DOHH2 (cell line): ENCODE results near the gene DHRS7B.
"Not testable (repeated sequence)": the region's sequence is repeated elsewhere in the genome, so short reads cannot be mapped to it uniquely, and the experiment has no call there.

ENCODE experiments used
- H3F3A ChIP-seq: fragments of 200-600 bp; sonication (generic), shearing (Covaris generic); 2 replicates; pipeline ENCODE4 v1.6.0; 2016; ENCODE audit warnings: antibody characterized with exemption, mild to moderate bottlenecking; ENCODE audit not compliant: control insufficient read depth, insufficient read depth
- H3K27ac ChIP-seq: fragments of 200-600 bp; sonication (generic); 2 replicates; pipeline ENCODE4 v1.5.1; 2014; ENCODE audit warnings: low read depth, mild to moderate bottlenecking, low read length, moderate library complexity
- H3K27me3 ChIP-seq: fragments of 200-600 bp; sonication (generic); 2 replicates; pipeline ENCODE4 v1.6.1; 2014; ENCODE audit warnings: mild to moderate bottlenecking, low read length, mixed read lengths; ENCODE audit not compliant: control insufficient read depth
- H3K36me3 ChIP-seq: fragments of 200-600 bp; sonication (generic); 2 replicates; pipeline ENCODE4 v1.6.1; 2014; ENCODE audit warnings: mild to moderate bottlenecking, low read length, moderate library complexity, mixed read lengths; ENCODE audit not compliant: control insufficient read depth
- H3K4me1 ChIP-seq: fragments of 200-600 bp; sonication (generic); 2 replicates; pipeline ENCODE4 v1.6.1; 2014; ENCODE audit warnings: mild to moderate bottlenecking, low read length, mixed read lengths; ENCODE audit not compliant: control insufficient read depth
- H3K4me2 ChIP-seq: fragments of 200-600 bp; sonication (generic); 2 replicates; pipeline ENCODE4 v1.6.0; 2014; ENCODE audit warnings: mild to moderate bottlenecking, low read length, moderate library complexity
- H3K4me3 ChIP-seq: fragments of 200-600 bp; sonication (generic); 2 replicates; pipeline ENCODE4 v1.5.1; 2014; ENCODE audit warnings: mild to moderate bottlenecking, low read length, mixed read lengths
- H3K79me2 ChIP-seq: fragments of 200-600 bp; sonication (generic); 2 replicates; pipeline ENCODE4 v1.6.1; 2014; ENCODE audit warnings: mild to moderate bottlenecking, low read length, mixed read lengths; ENCODE audit not compliant: control insufficient read depth
- H3K9me2 ChIP-seq: fragments of 200-600 bp; sonication (generic); replicated peaks from 2 replicates; pipeline ENCODE4 v1.6.1; 2014; ENCODE audit warnings: mild to moderate bottlenecking, low read length, mixed read lengths; ENCODE audit not compliant: control insufficient read depth
- H3K9me3 ChIP-seq: fragments of 200-600 bp; sonication (generic); 2 replicates; pipeline ENCODE4 v1.6.1; 2014; ENCODE audit warnings: antibody characterized with exemption, low read length, mixed read lengths; ENCODE audit not compliant: control insufficient read depth, insufficient read depth
- H4K20me1 ChIP-seq: fragments of 200-600 bp; sonication (generic); 2 replicates; pipeline ENCODE4 v1.6.0; 2014; ENCODE audit warnings: low read depth, mild to moderate bottlenecking, antibody characterized with exemption, low read length, moderate library complexity; ENCODE audit not compliant: control insufficient read depth, insufficient read depth
- CTCF ChIP-seq: fragments of 200-600 bp; sonication (generic); IDR thresholded peaks from one replicate; pipeline ENCODE4 v1.5.1; 2014; ENCODE audit warnings: antibody characterized with exemption, mild to moderate bottlenecking, low read depth, low read length; ENCODE audit not compliant: poor library complexity, severe bottlenecking
- EZH2phosphoT487 ChIP-seq: fragments of 200-600 bp; sonication (generic); IDR thresholded peaks from 2 replicates; pipeline ENCODE4 v1.6.1; 2017; ENCODE audit warnings: borderline replicate concordance, mild to moderate bottlenecking, antibody characterized with exemption, low read length, moderate library complexity, mixed read lengths

The DHRS7B gene

GRCh38 chr17:21106316-21106715, 20.4 kb upstream of the DHRS7B start:
- Histone ChIP-seq H3F3A (no peaks in the 10 kb centered on the region), H3K79me2 (no peaks in the 10 kb centered on the region), H4K20me1 (no peaks in the 10 kb centered on the region), H3K4me3 (no peak overlapping the region), H3K4me1 (no peaks in the 10 kb centered on the region), H3K9me3 (no peaks in the 10 kb centered on the region), H3K27ac (no peak overlapping the region), H3K27me3 (peaks cover 6% of the 10 kb centered on the region), H3K4me2 (no peak overlapping the region), H3K36me3 (no peaks in the 10 kb centered on the region), H3K9me2 (no peaks in the 10 kb centered on the region)
- TF ChIP-seq CTCF (no peak), EZH2phosphoT487 (no peak)

DNA sequence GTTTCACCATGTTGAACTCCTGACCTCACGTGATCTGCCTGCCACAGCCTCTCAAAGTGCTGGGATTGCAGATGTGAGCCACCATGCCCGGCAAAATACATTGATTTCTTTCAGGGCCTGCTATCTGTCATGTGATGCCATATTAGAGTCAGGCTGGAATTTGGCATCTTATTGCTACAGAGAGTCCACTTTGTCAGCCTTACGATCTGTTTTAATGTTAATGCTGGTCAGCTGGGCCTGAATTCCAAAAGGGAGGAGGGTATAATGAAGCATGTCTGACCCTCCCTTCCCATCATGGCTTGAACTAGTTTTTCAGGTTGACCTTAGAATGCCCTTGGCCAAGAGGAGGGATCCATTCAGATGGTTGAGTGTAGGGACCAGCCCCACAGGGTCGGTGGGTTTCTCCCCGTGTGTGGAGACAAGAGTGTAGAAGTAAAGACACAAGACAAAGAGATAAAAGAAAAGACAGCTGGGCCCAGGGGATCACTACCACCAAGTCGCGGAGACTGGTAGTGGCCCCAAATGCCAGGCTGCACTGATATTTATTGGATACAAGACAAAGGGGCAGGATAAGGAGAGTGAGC, 19.6 kb upstream of the DHRS7B start:
- H3K4me3 ChIP-seq, H3K27me3 ChIP-seq, H3K79me2 ChIP-seq, H3K36me3 ChIP-seq, H3K27ac ChIP-seq, H3K4me1 ChIP-seq, H4K20me1 ChIP-seq, H3K9me2 ChIP-seq, H3F3A ChIP-seq, H3K4me2 ChIP-seq, H3K9me3 ChIP-seq: not testable (repeated sequence)

DNA sequence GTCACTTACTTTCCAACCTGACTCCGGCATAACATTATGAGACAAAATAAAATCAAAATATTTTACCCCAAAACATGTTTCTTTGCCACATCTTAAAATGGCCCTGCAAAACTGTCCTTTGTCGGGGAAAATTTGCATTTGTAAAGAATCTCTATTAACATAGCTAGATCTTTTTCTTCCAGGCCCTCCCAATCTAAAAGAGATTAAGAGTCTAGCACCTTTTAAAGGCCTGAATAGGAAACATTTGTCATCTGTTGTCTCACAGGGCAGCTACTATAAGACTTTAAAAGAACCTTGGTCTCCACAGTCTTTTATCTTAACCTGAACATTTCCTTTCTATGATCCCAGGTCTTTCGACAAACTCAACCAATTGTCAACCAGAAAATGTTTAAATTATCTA, 18.1 kb upstream of the DHRS7B start:
- no peaks in the 10 kb centered on the region for H4K20me1 ChIP-seq
- H3K79me2 ChIP-seq: no peaks in the 10 kb centered on the region
- no peaks in the 10 kb centered on the region for H3K4me1 ChIP-seq
- H3K9me2 ChIP-seq: no peaks in the 10 kb centered on the region
- H3K4me3 ChIP-seq: no peak overlapping the region
- no peaks in the 10 kb centered on the region for H3F3A ChIP-seq
- TF ChIP-seq EZH2phosphoT487: no peak
- no peak for TF ChIP-seq CTCF
- H3K27me3 ChIP-seq: peaks cover 6% of the 10 kb centered on the region
- H3K4me2 ChIP-seq: no peak overlapping the region
- H3K27ac ChIP-seq: no peak overlapping the region
- H3K36me3 ChIP-seq: no peaks in the 10 kb centered on the region
- H3K9me3 ChIP-seq: no peaks in the 10 kb centered on the region

GRCh38 chr17:21113049-21113690, 13.6 kb upstream of the DHRS7B start:
- no peak overlapping the region for H3K27ac ChIP-seq
- no peaks in the 10 kb centered on the region for H3K9me3 ChIP-seq
- TF ChIP-seq CTCF (no peak), EZH2phosphoT487 (no peak)
- H4K20me1 ChIP-seq: no peaks in the 10 kb centered on the region
- no peak overlapping the region for H3K4me3 ChIP-seq
- no peaks in the 10 kb centered on the region for H3K36me3 ChIP-seq
- H3K4me1 ChIP-seq: no peaks in the 10 kb centered on the region
- no peaks in the 10 kb centered on the region for H3K79me2 ChIP-seq
- H3K4me2 ChIP-seq: no peak overlapping the region
- no peaks in the 10 kb centered on the region for H3F3A ChIP-seq
- no peaks in the 10 kb centered on the region for H3K9me2 ChIP-seq
- peaks cover 3% of the 10 kb centered on the region; the same call in 1 of the 2 replicates for H3K27me3 ChIP-seq
